HG02870 (cell line): ENCODE measurements around the gene CCR5AS.
"Not testable (repeated sequence)": the region's sequence is repeated elsewhere in the genome, so short reads cannot be mapped to it uniquely, and the experiment has no call there.

Source experiments
- ATAC-seq: cut with Tn5 transposase; IDR thresholded peaks from one replicate; pipeline ENCODE4 v1.9.1; 2021; ENCODE audit warnings: mild to moderate bottlenecking, moderate library complexity; ENCODE audit not compliant: unreplicated experiment

CCR5AS gene

DNA sequence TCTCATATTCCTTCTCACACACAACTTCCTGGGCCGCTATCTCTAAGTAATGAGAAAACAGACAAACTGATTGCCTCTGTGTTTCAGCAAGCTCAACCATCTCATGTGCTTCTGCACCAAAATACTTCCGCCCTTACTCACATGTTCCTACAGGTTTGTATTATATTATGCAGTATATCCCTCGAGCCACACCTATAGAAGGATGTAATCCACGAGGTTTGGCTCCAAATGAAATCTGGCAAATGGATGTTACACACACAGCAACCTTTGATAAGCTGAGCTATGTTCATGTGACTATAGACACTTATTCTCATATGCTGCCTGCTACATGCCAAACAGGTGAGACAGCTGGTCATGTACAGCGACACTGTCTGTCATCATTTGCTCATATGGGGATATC is 22.8 kb upstream of the CCR5AS start:
- ATAC-seq = no peak

DNA sequence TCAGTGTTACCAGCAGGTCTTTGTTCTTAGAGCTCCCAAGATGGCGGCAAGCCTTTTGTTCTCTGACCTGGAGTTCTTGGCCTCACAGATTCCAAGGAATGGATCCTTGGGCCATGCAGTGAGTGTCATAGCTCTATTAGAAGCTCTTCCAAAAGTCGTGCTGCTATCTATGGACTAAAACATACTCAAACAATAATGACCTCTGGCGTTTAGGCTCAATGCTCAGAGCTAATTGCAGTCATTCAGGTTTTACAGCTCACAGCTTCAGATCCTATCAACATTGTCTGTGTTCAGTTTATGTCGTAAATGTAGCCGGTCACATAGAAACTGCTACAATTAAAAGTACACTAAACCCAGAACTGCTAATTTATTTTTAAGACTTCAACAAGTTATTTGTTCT is 22.4 kb upstream of the CCR5AS start:
- ATAC-seq = no peak

DNA sequence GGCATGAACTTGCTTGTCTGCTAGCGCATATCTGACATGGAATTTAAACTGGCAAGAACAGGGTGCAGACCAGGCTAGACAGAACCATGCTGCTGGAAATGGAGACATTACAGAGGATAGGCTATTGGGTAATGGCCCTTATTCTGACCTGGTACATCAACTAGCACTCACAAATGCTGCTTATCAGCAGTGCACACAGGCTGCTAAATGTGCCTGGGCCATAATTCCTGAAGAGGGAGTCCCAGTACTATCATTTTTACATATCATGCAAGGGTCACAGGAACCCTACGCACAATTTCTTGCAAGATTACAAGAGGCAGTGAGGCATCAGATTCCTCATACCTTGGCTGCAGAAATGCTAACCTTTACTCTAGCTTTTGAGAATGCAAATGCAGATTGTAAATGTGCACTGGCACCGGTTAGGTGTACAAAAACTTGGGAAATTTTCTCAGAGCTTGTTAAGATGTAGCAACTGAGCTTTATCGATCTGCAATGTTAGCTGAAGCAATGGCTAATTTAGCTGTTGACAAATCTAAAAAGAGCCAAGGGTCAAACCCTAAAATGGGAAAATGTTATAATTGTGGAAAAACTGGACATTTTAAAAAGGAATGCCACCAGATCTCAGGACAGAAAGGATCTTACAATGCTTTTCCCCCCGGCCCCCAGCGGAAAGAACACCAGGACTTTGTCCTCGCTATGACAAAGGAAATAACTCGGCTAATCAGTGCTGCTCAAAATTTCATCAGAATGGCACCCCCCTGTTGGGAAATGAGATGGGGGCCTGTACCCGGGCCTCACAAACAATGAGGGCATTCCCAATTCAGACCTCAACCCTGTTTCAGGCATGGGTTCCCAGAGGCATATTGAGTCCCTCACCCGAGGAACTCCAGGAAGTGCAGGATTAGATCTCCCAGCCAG is 21.3 kb upstream of the CCR5AS start:
- ATAC-seq = no peak

DNA sequence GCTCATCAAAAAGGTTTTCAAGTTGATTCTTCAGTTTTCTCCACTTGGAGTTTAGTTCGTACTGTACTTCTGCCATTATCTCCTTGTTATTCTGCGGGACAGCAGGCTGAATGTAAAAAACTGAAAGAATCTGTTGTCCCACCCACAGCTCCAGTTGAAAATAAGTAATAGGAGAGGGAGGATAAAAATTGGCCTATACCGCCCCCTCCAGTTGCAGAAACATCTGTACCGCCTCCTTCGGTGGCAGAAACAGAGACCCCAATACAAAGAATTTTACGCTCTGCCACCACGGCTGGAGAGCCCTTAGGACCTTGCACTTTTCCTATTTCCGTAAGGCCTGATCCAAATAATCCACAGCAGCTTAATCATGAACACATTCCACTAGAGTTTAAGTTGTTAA is 20.5 kb upstream of the CCR5AS start:
- not testable (repeated sequence) for ATAC-seq

DNA sequence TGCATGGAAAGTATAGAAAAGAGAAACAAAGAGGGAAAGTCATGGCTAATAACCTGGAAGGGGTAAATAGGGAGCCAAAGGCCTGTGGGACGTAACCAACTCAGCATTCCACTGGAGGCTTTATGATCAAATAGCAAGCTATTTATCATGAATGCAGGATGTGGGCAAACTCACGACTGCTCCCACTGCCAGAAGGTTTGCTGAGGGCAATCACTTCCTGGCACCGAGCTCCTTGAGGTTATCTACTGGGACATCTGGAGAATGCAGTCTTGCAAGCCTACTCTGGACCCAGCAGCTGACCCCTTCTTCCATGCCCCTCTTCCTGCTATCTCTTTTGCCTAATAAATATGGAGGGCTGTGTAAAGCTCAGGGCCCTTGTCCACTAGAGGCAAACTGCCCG is 19.6 kb upstream of the CCR5AS start:
- ATAC-seq = not testable (repeated sequence)

DNA sequence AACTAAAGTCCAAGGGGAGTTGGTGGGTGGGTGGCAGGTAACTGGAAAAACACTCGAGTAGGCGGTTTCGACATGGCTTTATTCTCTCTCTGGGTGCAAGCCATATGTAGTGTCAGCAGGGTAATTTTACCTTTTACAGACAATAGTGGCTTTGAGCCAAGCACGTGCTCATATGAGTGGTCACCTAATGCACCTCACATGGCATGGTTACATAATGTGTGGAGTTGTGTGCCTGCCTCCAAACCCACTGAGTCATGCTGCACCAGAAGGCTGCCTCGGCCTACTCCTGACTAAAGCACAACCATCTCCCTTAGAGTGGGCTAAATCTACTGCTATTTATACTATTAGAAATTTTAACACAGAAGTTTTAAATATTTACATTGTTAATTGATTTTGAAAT is 16.7 kb upstream of the CCR5AS start:
- no peak for ATAC-seq

DNA sequence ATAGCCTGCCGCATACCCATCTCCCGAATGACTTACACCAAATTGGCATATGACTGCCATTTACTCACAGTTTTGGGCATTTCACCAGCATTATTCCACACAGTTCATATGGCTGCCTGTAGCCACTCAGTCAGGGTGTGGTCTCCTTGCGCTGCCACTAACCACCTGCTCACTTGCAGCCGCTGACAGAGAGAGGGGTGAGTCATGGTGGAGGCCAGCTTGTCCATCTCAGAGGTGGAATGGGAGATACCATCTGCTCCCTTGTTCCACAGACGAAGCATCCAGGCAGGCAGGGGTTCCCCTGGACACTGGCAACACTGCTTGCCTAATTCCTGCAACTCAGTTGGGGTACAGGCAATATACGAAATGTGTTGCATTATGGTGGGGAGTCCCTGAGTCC is 15.8 kb upstream of the CCR5AS start:
- ATAC-seq = no peak

DNA sequence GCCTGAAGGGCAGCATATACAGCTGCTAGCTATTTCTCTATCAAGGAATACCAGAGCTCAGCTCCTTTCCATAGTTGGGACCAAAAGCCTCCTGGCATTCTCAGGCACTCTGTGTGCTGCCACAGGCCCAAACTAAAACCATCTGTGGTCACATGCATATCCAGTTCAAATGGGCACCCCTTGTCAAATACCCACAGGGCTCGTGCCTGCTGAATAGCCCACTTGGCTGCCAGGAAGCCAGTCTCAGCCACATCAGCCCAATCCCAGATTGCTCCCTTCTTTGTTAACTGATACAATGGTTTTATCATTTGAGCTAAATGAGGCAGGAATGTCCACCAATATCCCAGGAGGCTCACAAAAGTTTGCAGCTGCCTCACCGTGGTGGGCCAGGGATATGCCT is 14.1 kb upstream of the CCR5AS start:
- no peak for ATAC-seq

DNA sequence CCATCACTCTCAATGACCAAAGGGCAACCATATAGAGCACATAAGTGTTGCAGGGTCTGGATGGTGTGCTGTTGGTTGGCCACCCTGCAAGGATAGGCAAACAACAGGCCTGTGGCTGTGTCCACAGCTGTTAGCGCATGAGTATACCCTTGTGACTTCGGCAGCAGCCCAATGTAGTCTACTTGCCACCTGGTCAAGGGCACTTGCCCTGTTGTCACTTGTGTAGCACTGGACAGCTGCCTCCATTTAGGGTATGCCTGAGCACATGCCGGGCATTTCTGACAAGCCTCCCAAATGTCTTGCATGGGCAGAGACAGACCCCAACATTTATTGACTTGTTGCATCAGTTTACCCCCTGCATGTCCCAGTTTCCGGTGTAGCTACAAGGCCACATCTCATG is 12.9 kb upstream of the CCR5AS start:
- no peak for ATAC-seq

DNA sequence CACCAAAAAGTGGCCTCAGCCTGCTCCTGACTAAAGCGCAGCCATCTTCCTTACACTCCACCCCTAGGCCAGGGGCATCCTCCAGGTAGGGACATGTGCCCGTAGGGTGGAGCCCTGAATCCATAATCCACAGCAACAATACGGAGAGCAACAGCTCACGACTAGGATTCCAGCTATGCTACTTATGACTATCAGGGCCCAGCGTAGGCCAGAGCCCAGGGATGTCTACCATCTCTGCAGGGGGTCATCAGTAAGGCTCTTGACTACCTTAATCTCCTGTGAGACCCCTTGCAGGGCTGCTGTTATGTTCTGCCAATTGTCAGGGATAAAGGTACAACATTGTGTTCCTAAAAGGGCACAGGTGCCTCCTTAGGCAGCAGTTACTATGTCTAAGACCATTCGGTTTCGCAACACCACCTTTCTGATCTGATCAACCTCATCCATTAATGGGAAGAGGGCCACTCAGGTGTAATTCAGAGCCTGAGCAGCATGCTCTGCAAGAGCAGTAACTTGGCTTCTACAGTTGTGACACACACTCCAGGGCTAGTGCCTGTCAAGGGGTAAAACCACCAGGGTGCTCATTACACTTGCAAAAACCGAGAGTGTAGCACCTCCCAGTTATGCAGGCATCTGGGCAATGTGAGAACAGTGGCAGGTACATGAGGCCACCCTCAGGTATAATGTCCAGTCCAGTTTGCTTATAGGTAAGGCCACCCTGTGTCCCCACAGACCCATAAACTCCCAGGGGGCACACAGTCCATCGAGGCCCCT is 11.2 kb upstream of the CCR5AS start:
- ATAC-seq = no peak

DNA sequence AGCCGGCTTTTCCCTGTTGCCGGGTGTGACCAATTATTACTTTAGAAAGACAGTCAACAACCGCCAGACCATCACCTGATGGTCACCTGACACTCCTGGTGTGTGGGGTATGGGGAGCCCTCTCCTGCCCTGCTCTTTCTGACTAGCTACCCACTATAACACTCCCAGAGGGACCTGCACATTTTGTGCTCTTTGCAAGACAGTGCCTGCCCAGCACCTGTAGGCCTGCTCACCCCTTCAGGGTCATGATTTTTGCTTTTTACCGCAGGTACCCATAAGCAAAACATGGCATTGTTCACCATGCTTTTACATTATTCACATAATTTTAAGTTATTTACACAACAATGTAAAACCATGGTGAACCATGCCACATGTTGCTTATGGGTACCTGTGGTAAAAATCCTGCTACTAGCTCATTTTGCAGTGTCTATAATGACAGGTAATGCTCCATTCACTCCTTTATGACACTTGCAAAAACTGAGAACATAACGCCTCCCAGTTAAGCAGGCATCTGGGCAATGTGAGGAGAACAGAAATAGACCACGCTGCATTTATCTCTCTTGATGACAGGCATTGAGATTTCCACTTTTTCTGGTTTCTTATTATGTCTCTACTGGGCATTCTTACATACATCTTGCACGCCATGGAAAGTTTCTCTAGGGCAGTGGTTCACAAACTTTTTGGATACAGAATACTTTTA is 10.1 kb upstream of the CCR5AS start:
- no peak for ATAC-seq

DNA sequence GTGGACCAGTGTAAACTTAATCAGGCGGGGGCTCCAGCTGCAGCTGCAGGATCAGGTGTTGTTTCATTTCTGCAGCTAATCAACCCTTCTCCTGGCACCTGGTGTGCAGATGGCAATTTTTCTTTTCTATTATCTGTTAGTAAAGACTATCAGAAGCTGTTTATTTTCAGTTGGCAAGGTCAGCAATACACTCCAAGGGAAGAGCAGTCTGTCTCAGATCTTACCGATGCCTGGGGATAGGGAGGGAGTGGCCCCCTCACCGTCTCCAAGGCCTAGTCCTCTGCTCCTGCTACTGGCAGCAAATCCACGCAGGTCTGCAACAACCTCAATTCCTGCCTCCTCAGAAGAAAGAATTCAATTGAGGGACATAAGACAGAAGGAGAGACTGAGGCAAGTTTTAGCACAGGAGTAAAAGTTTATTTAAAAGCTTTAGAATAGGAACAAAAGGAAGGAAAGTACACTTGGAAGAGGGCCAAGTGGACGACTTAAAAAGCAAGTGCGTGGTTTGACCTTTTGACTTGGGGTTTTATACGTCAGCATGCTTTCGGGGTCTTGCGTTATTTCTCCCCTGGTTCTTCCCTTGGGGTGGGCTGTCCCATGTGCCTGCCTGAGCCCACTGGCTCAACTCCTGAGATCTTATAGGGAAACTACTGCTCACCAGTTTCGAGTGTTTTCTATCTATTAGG is 9.4 kb upstream of the CCR5AS start:
- no peak for ATAC-seq

DNA sequence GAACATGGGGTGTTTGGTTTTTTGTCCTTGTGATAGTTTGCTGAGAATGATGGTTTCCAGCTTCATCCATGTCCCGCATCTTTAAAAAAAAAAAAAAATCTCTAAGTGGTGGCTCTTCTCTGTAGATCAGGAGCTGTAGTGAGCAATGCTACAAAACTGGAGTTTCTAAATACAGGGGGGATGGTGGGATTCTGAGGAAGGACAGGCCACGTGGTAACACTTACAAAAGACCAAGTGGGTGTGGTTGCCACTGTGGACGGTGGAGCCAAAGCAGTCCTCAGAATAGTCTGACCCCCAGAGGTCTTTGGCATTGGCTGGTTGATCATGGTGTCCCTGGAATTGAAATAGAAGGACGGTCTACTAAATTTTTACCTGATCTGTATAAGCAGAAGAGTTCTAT is 7.9 kb upstream of the CCR5AS start:
- ATAC-seq = no peak

DNA sequence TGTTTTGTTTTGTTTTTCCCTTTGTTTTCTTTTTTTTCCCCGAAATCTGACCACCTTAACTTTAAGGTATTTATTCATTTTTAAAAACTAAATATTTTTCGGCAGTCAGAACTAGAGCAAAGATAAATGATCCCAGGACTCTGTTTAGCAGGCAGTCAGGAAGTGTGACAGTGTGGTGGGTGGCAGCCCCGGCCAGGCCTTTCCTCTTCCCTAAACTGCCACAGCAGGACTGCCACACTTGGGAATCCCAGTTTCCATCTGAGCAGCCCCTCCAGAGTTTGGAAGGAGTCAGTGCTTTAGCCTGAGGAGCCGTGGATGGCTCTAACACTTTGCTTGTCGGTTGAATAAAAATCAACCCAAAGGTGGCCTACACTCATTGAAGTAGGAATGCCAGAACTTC is 7.1 kb upstream of the CCR5AS start:
- no peak for ATAC-seq

DNA sequence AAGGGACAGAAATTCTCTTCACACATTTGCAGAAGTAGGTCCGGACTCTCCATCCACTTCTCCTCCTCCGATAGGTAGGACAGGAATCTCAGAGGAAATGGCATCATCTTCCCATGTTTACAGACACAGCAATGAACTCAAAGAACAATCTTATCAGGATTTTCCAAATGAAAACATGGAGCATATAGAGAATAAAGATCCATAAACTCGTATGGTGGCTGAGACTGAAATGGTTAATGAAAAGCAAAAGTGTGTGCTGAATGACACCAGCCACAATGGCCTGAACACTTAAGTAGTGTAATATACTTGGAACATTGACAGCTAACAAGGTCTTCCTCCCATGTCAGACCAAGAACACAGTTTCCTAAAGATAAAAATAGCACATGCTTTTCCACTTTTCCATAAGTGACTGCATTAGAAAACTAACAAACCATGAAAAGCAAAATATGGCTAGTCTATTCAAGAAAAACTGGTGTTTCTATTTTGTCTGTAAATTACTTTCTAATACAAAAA is 6.0 kb upstream of the CCR5AS start:
- no peak for ATAC-seq

DNA sequence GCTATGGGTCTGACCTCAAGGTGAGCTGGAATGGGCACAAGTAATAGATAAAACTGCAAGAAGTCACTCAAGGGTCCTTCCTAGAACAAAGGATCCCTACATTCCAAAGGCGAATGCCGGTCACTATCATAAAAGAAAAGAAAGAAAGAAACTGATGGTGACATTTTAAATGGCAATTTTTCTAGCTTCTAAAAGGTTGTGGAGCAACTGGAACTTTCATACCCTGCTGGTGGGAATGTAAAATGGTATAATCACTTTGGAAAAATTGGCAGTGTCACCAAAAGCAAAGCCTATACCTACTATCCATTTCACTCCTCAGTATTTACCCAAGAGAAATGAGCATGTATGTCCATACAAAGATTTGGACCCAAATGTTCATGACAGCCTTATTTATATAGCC is 4.4 kb upstream of the CCR5AS start:
- ATAC-seq = no peak

DNA sequence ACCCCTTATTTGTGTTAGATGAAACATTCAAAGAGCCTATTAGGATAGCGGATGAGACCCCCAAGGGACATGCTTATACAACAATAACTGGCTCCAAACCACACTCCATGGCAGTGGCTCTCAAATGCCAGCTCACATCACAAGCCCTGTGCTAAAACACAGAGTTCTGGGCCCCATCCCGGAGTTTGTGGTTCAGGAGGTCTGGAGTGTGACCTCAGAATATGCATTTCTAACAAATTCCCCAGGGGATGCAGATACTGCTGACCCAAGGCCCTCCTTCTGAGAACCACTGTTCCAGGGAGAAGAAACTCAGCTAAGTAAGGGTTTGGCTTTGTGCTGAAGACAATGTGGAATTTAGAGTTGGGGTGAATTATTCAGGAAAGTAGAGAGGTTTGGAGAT is 3.8 kb upstream of the CCR5AS start:
- no peak for ATAC-seq

DNA sequence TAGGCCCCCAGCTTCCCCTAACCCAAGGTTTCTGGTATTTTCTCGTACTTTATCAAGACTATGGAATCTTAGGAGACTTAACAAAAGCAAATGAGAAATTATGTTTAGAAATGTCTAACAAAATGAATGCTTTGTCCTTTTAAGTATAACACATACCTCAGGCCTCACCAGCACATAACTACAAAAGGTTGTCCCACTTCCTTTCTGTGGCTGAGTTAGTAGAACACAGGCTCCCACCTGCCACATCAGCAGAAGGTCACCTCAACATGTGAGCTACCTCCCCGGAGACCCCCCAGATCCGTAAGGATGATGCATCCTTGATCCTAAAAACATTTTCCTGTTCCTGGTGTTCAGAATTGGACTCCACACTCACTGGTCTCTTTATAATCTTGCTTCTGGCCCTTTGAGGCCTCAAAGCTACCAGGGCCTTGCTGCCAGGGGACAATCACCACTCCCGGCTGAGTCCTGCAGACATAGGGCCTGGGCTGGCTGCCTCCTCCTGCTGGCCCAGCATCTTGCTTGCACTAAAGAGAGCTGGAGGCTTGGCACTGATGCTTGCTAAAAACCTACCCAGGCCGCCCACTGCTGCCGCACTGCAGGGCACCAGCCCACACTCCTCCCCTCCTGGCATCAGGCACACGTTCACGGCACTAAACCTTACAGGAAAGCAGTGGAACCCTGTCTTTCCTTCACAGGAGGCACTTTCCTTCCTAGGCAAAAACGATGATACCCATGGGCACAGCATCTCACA is 3.0 kb upstream of the CCR5AS start:
- no peak for ATAC-seq

DNA sequence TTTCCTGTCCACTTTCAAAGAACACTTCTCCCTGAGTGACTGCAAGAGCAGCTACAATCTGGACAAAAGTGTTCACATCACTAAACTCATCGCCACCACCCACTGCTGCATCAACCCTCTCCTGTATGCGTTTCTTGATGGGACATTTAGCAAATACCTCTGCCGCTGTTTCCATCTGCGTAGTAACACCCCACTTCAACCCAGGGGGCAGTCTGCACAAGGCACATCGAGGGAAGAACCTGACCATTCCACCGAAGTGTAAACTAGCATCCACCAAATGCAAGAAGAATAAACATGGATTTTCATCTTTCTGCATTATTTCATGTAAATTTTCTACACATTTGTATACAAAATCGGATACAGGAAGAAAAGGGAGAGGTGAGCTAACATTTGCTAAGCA is 2.0 kb upstream of the CCR5AS start:
- ATAC-seq = no peak

DNA sequence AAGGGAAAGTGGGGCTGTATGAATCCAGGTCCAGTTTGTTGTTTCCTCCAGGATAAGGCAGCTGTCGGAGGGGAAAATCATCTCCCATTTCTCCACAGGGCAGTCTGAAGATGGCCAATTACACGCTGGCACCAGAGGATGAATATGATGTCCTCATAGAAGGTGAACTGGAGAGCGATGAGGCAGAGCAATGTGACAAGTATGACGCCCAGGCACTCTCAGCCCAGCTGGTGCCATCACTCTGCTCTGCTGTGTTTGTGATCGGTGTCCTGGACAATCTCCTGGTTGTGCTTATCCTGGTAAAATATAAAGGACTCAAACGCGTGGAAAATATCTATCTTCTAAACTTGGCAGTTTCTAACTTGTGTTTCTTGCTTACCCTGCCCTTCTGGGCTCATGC is 1.1 kb upstream of the CCR5AS start:
- no peak for ATAC-seq
